A673 (cell line): ENCODE measurements around the gene ELP4. TPM values are rescaled to one million over a fixed set of nuclear protein-coding genes. Genes with fewer than 3 reads are reported as not detected.

Experiments
- BruUV-seq: library from RNA; stranded (reverse); fragments of 400-500 nt; replicated peaks from 2 replicates; lab custom pipeline; 2021; lab: Mats Ljungman, UMichigan
- CTCF ChIA-PET: fragments of 300-600 bp; sonication (Branson Sonifier 250); formaldehyde crosslinking; loops from one replicate; lab custom pipeline; 2022; ENCODE audit warnings: antibody characterized with exemption; lab: Charles Lee
- POLR2A ChIA-PET: fragments of 300-600 bp; sonication (Branson Sonifier 250); formaldehyde crosslinking; loops from one replicate; lab custom pipeline; 2022; ENCODE audit warnings: antibody characterized with exemption; ENCODE audit not compliant: low non-redundant PET; lab: Charles Lee
- DNase-seq: peaks from one replicate; pipeline ENCODE4 v3.0.0-alpha.2; 2015; ENCODE audit warnings: low spot score
- H3K27ac ChIP-seq: fragments of 200-600 bp; sonication (generic); 2 replicates; pipeline ENCODE4 v1.5.1; 2016; ENCODE audit warnings: mixed run types, low read depth, mild to moderate bottlenecking, mixed read lengths, antibody characterized with exemption, low read length; ENCODE audit not compliant: poor library complexity, severe bottlenecking
- H3K27me3 ChIP-seq: fragments of 200-600 bp; sonication (generic); replicated peaks from 2 replicates; pipeline ENCODE4 v1.6.1; 2017; ENCODE audit warnings: mixed run types, low read depth, mild to moderate bottlenecking, mixed read lengths, antibody characterized with exemption, low read length; ENCODE audit not compliant: insufficient read depth, poor library complexity
- H3K36me3 ChIP-seq: fragments of 200-600 bp; sonication (generic); 2 replicates; pipeline ENCODE4 v1.6.1; 2016; ENCODE audit warnings: mixed run types, mild to moderate bottlenecking, mixed read lengths, antibody characterized with exemption, low read length; ENCODE audit not compliant: insufficient read depth, poor library complexity, severe bottlenecking
- H3K4me1 ChIP-seq: fragments of 200-600 bp; sonication (generic); 2 replicates; pipeline ENCODE4 v1.6.1; 2017; ENCODE audit warnings: mixed run types, mild to moderate bottlenecking, mixed read lengths, antibody characterized with exemption, low read length; ENCODE audit not compliant: insufficient read depth, poor library complexity, severe bottlenecking
- H3K4me3 ChIP-seq: fragments of 200-600 bp; sonication (generic); 2 replicates; pipeline ENCODE4 v1.5.1; 2016; ENCODE audit warnings: low read depth, mixed run types, mild to moderate bottlenecking, mixed read lengths, low read length; ENCODE audit not compliant: poor library complexity, severe bottlenecking
- H3K9me3 ChIP-seq: fragments of 200-600 bp; sonication (generic); 2 replicates; pipeline ENCODE4 v1.6.1; 2016; ENCODE audit warnings: mixed run types, low read depth, mild to moderate bottlenecking, mixed read lengths, antibody characterized with exemption, low read length; ENCODE audit not compliant: poor library complexity, severe bottlenecking
- EZH2 ChIP-seq: fragments of 200-600 bp; sonication (generic); IDR thresholded peaks from 2 replicates; pipeline ENCODE4 v1.6.1; 2017; ENCODE audit warnings: borderline replicate concordance, low read depth, mild to moderate bottlenecking, mixed read lengths, antibody characterized with exemption, low read length; ENCODE audit not compliant: poor library complexity, severe bottlenecking
- intact Hi-C: fragments of 100-400 bp; cut with micrococcal nuclease; formaldehyde crosslinking; loops from one replicate; pipeline ENCODE4 v1.10.0; 2022; ENCODE audit not compliant: unreplicated experiment
- total RNA-seq: library from RNA; stranded (reverse); gene quantifications from 2 replicates; pipeline ENCODE4 v1.2.3, GENCODE V29; 2021
- TF ChIP-seq, protein P1 (sequence below): fragments of 300-800, 200-600 bp; sonication (generic); conservative IDR thresholded peaks from 2 replicates; pipeline ENCODE4 v1.5.1; 2017; ENCODE audit warnings: low read depth, mild to moderate bottlenecking, antibody characterized with exemption, low read length, moderate library complexity, mixed read lengths

Gene ELP4
- total RNA-seq, 1 experiment from 2014 or later, result 49.4 TPM

DNA sequence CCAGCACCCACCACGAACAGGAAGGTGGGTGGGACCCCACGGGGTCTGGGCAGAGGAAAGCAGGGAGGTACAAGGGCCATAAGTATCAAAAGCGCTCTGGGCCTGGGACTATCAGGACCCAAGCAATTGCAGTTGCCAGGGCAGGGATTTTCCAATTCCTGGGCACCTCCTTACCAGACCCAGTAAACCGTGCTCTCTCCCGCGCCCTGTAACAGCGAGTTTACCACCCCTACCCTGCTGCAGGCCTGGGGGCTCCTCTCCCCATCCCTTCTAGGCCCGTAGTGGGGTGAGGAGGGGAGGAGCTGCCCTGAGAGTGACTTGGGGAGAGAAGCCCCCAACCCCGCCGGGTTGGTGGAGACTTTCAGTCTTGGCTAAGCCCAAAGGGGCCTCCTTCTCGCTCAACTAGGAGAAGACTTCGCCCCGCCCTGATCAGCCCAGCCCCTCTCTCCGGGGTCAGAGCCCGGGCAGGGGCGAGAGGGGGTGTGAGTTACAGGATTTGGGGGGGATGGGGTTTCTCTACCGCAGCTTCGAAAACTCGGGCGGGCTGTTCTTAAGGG, 296.1 kb downstream of the ELP4 start:
- Histone ChIP-seq H3K4me1 (peaks cover 20% of the 10 kb centered on the region), H3K27me3 (peaks cover 99% of the 10 kb centered on the region), H3K4me3 (no peak overlapping the region), H3K27ac (no peak overlapping the region), H3K36me3 (peaks cover 3% of the 10 kb centered on the region), H3K9me3 (no peaks in the 10 kb centered on the region)
- CTCF ChIA-PET, result no interaction called here
- intact Hi-C loops, result no loop called here
- DNase-seq, result no peak
- BruUV-seq, result no TSS peak
- POLR2A ChIA-PET, result no interaction called here
- TF ChIP-seq, protein P1, sequence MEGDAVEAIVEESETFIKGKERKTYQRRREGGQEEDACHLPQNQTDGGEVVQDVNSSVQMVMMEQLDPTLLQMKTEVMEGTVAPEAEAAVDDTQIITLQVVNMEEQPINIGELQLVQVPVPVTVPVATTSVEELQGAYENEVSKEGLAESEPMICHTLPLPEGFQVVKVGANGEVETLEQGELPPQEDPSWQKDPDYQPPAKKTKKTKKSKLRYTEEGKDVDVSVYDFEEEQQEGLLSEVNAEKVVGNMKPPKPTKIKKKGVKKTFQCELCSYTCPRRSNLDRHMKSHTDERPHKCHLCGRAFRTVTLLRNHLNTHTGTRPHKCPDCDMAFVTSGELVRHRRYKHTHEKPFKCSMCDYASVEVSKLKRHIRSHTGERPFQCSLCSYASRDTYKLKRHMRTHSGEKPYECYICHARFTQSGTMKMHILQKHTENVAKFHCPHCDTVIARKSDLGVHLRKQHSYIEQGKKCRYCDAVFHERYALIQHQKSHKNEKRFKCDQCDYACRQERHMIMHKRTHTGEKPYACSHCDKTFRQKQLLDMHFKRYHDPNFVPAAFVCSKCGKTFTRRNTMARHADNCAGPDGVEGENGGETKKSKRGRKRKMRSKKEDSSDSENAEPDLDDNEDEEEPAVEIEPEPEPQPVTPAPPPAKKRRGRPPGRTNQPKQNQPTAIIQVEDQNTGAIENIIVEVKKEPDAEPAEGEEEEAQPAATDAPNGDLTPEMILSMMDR, result no peak
- TF ChIP-seq EZH2, result no peak

DNA sequence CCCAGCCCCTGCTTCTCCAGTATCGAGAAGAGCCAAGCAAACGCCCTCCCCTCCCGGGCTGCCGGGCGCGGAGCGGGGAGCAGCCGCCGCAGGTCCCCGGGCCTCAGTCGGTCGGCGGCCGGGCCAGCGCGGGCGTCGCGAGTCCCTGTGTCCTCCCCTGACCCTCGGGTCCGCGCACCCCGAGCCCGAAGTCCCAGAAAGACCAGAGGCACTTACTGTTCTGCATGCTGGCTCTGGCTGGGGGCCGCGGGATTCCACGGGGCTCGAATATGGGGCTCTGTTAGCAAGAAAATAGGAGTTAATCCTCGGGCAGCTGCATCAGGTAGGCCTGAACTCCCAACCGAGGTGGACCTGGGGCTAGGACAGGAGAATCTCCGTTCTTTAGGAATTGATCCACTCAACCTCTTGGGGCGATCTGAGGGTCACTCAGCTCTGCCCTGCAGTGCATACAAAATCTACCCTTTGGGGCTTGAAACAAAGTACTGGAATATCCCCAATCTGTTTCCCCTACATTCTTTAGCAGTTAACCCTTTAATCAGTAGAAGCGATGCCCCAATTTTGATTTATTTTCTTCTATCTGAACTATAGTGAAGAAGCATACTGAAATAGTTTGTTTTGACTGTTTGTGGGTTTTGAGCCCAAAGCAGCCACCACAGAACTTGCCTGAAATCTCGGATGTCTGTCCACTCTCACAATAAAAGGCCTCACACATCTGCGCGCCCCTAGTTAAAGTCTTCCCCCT, 296.8 kb downstream of the ELP4 start:
- H3K27me3 ChIP-seq, result peaks cover 96% of the 10 kb centered on the region
- H3K4me1 ChIP-seq, result peaks cover 23% of the 10 kb centered on the region
- no peak overlapping the region for H3K4me3 ChIP-seq
- intact Hi-C loops, result no loop called here
- ChIA-PET CTCF (no interaction called here), POLR2A (no interaction called here)
- H3K36me3 ChIP-seq, result no peaks in the 10 kb centered on the region
- BruUV-seq, result no TSS peak
- H3K9me3 ChIP-seq, result no peaks in the 10 kb centered on the region
- no peak overlapping the region for H3K27ac ChIP-seq
- no peak for DNase-seq
- TF ChIP-seq EZH2, result no peak
- TF ChIP-seq, protein P1, result no peak

DNA sequence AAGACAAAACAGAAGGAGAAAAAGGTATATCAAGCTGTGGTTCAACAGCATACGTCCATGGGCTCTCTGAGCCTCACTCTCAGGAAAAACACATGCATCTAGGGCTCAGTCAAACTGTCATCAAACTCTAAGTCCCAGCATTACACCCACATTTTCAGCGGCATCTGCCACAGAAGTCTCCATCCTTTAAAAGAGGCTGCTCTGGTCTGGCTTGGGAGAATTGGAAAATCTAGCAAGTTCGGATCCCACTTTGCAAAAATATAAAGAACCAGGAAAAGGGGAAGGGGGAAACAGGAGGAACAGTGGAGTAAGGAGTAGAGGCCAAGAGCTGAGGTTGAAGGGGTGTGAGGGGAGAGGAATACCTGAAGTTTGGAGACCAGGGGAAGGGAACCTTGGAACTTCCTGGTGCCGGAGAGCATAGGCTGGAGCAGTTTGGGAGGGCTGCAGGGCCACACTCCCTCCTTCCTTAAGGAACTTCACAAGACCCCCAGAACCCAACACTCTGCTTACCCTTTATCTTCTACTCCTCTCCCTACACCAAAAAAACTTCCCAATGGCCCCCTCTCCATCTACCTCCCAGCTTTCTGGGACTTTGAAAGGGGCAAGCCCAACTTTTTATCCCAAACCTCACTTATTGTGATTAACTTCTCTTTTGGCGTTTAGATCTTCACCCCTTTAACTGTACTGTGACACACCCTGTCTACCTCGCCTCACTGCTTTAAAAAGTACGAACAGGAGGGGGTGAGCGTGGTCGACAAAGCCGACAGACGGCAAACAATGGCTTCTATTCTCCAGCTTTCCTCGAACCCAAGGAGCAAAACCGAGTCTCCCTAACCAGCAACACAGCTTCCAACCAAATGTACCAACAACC, 297.6 kb downstream of the ELP4 start:
- intact Hi-C loops, result no loop called here
- H3K27me3 ChIP-seq, result peaks cover 93% of the 10 kb centered on the region
- ChIA-PET POLR2A (no interaction called here), CTCF (no interaction called here)
- H3K4me3 ChIP-seq, result no peak overlapping the region
- peaks cover 29% of the 10 kb centered on the region for H3K4me1 ChIP-seq
- no peak overlapping the region for H3K27ac ChIP-seq
- H3K36me3 ChIP-seq, result no peaks in the 10 kb centered on the region
- DNase-seq, result no peak
- H3K9me3 ChIP-seq, result no peaks in the 10 kb centered on the region
- TF ChIP-seq, protein P1, result no peak
- TF ChIP-seq EZH2, result no peak
- no TSS peak for BruUV-seq
